GM10266 (cell line): ENCODE results near the gene CA10.

Experiments
- DNase-seq: peaks from one replicate; pipeline ENCODE4 v3.0.0; 2012; ENCODE audit errors: extremely low spot score
- TF ChIP-seq, protein P1 (sequence below): IDR thresholded peaks from 2 replicates; pipeline ENCODE4 v1.5.1; 2012; ENCODE audit warnings: mild to moderate bottlenecking, low read depth; ENCODE audit not compliant: control insufficient read depth, insufficient read depth; ENCODE audit errors: missing control alignments

CA10 gene

DNA sequence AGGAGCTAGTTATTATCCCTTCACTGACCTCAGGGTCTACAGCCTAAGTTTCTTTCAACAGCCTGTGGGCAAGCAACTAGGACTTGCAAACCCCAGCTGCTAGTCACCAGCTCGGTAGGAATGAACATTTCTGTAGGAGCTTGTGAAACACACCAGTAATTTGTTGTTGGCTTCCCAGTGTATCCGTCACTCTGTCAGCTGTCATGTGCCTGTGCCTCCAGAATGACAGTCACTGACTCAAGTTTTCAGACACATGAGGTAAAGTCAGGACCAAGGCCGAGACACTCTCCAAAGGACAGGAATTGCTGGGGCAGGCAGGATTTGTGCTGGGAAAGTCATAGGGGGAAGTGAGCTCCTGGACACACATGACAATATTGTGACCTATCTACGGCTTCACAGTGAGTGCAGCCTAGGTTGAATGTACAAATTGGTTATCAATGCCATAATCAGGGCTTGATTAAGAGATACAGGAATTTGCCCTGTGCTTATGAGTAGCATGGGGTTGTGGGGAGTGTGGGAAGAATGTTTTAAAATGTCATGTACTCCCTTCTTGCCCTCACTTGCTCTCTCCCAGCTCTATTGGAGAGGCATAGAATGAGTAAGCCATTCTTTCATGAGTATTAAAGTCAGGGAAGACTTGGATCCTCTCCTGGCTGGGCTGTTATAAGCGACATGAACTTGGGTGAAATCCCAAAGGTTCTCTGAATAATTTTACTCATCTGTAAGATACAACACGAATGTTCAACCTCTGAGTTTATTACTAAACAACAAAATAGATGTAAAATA is 506.8 kb downstream of the CA10 start:
- DNase-seq: no peak
- TF ChIP-seq, protein P1, sequence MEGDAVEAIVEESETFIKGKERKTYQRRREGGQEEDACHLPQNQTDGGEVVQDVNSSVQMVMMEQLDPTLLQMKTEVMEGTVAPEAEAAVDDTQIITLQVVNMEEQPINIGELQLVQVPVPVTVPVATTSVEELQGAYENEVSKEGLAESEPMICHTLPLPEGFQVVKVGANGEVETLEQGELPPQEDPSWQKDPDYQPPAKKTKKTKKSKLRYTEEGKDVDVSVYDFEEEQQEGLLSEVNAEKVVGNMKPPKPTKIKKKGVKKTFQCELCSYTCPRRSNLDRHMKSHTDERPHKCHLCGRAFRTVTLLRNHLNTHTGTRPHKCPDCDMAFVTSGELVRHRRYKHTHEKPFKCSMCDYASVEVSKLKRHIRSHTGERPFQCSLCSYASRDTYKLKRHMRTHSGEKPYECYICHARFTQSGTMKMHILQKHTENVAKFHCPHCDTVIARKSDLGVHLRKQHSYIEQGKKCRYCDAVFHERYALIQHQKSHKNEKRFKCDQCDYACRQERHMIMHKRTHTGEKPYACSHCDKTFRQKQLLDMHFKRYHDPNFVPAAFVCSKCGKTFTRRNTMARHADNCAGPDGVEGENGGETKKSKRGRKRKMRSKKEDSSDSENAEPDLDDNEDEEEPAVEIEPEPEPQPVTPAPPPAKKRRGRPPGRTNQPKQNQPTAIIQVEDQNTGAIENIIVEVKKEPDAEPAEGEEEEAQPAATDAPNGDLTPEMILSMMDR: no peak

GRCh38 chr17:51650772-51651171 is 507.7 kb downstream of the CA10 start:
- no peak for DNase-seq
- TF ChIP-seq, protein P1: no peak

DNA sequence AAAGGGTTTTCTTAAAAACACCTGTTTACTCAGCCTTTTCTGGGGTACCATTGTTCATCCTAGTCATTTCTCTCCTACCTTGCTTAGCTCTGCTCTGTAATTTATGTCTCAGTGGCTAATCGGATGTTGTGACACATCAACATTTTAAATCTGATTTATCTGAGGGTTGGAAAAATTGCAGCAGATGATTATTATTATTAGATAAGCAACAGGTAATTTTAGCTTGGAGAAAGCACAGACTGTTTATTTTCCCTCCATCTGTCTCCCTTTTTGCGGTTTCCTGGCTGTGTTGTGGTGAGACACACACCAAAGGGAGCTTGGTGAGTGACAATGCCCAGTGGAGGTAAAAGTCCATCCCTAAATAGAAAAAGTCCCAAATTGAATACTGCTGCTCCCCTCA is 508.3 kb downstream of the CA10 start:
- DNase-seq: no peak
- TF ChIP-seq, protein P1: no peak

DNA sequence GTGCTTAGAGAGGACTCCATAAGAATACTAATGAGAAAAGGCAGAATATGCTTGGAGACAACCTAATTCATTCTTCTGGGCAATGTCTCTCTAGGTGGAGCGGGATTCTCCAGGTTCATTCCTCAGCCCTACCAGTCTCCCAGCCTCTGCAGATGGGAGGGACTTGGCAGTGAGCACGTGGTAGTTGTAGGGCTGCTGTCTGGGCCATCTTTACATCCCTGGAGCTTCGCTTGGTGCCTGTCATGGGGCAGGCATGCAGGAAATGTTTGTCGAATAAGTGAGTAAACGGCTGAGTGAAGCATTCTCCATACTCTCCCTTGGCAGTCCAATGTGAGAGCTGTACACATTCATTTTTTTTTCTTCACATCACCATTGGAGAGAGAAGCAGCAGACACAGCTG is 510.7 kb downstream of the CA10 start:
- no peak for DNase-seq

GRCh38 chr17:51647067-51647466 is 511.4 kb downstream of the CA10 start:
- no peak for DNase-seq
- TF ChIP-seq, protein P1: no peak

More for the DNA sequence above, 510.7 kb downstream of the CA10 start:
- TF ChIP-seq, protein P1: no peak

DNA sequence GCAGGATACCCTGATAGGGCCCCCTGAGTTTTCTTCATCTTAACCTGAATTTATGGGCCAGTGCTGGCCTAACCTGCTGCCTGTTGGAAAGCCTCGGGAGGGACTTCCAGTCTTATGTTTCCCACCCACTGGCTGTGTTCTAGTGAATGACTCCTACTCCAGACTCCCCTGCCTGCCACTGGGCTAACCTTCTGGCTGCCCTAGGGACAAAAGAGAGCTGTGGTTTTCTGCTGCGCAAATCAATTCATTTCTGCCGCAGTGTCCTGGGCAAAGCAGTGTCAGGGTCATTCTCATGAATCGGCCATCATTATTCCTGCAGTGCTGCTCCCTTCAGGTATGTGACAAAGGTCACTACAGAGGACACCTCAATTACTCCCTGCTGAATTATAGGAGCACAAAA is 512.0 kb downstream of the CA10 start:
- DNase-seq: no peak
- TF ChIP-seq, protein P1: no peak

DNA sequence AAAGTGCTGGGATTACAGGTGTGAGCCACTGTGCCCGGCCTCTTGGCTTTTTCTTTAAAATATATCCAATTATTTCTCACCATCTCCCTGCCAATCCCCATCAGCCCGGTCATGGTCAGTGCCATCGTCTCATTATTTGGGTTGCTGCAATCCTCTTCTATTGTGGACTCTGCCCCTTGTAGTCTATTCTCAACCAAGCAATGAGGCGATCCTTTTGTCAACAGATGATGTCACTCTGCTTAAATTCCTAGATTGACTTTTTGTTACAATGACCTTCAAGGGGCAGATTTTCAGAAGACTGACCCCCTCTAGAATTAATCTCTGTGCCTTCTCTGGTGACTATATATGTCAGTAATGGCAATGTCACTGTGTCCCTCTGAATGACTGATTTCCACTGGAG is 513.5 kb downstream of the CA10 start:
- TF ChIP-seq, protein P1: no peak
- no peak for DNase-seq
